HFFc6 (cell line): ENCODE measurements around the gene REEP6. TPM values are rescaled to one million over a fixed set of nuclear protein-coding genes. Genes with fewer than 3 reads are reported as not detected.

Experiments
- DNase-seq: peaks from one replicate; pipeline ENCODE4 v3.0.0-alpha.2; 2018
- H3K27ac Mint-ChIP-seq: 2 replicates; pipeline ENCODE4 v1.8.0; 2020; ENCODE audit warnings: mild to moderate bottlenecking, mixed read lengths
- H3K27me3 Mint-ChIP-seq: 2 replicates; pipeline ENCODE4 v1.8.0; 2021; ENCODE audit warnings: mild to moderate bottlenecking, moderate library complexity, mixed read lengths; ENCODE audit not compliant: insufficient read depth
- H3K36me3 Mint-ChIP-seq: 2 replicates; pipeline ENCODE4 v1.8.0; 2021; ENCODE audit warnings: low read depth, mixed read lengths
- H3K4me1 Mint-ChIP-seq: 2 replicates; pipeline ENCODE4 v1.8.0; 2020; ENCODE audit warnings: low read depth, mixed read lengths
- H3K4me3 Mint-ChIP-seq: 2 replicates; pipeline ENCODE4 v1.8.0; 2020; ENCODE audit warnings: mild to moderate bottlenecking, moderate library complexity, mixed read lengths
- H3K9me3 Mint-ChIP-seq: 2 replicates; pipeline ENCODE4 v1.8.0; 2020; ENCODE audit warnings: mild to moderate bottlenecking, mixed read lengths
- CTCF ChIP-seq: fragments of 200-600 bp; sonication (generic); IDR thresholded peaks from 2 replicates; pipeline ENCODE4 v1.5.0; 2021; ENCODE audit warnings: antibody characterized with exemption, mild to moderate bottlenecking
- total RNA-seq, 6 experiments: library from RNA; stranded (reverse); fragmentation: NEBNext Ultra II Directional; extraction: Animal tissue kit (Norgen Biotek cat#: 25700); gene quantifications; 2 replicates in 1 of 6; 3 replicates in 5 of 6; pipeline ENCODE4 v1.2.3, GENCODE V29; 2021

REEP6 gene
- total RNA-seq, 6 experiments from 2014 or later: 1.7 to 4.6 (median 2.1) TPM

- no peak for DNase-seq
- H3K27ac Mint-ChIP-seq: no peak overlapping the region
- no peaks in the 10 kb centered on the region; the same call in 1 of the 2 replicates for H3K9me3 Mint-ChIP-seq
- TF ChIP-seq CTCF: no peak
- H3K4me1 Mint-ChIP-seq: no peaks in the 10 kb centered on the region
- H3K27me3 Mint-ChIP-seq: peaks cover 22% of the 10 kb centered on the region
- no peak overlapping the region for H3K4me3 Mint-ChIP-seq
- no peaks in the 10 kb centered on the region for H3K36me3 Mint-ChIP-seq
Observed at GRCh38 chr19:1455002-1455335, 36.0 kb upstream of the REEP6 start.

- Mint-ChIP-seq H3K4me1 (no peaks in the 10 kb centered on the region), H3K9me3 (no peaks in the 10 kb centered on the region; the same call in 1 of the 2 replicates), H3K4me3 (no peak overlapping the region), H3K36me3 (no peaks in the 10 kb centered on the region), H3K27me3 (peaks cover 18% of the 10 kb centered on the region), H3K27ac (no peak overlapping the region)
- peak; percentile 37 for DNase-seq
- no peak for TF ChIP-seq CTCF
Observed at GRCh38 chr19:1455336-1456120, 35.5 kb upstream of the REEP6 start.

- Mint-ChIP-seq H3K4me3 (no peak overlapping the region), H3K27me3 (peaks cover 13% of the 10 kb centered on the region), H3K9me3 (no peaks in the 10 kb centered on the region), H3K36me3 (no peaks in the 10 kb centered on the region), H3K4me1 (no peaks in the 10 kb centered on the region), H3K27ac (no peak overlapping the region)
- TF ChIP-seq CTCF: no peak
- no peak for DNase-seq
Observed at GRCh38 chr19:1456121-1456900, 34.7 kb upstream of the REEP6 start.

- Mint-ChIP-seq H3K4me3 (no peak overlapping the region), H3K27ac (no peak overlapping the region), H3K27me3 (peaks cover 7% of the 10 kb centered on the region), H3K4me1 (no peaks in the 10 kb centered on the region), H3K9me3 (no peaks in the 10 kb centered on the region), H3K36me3 (no peaks in the 10 kb centered on the region)
- TF ChIP-seq CTCF: peak; percentile 18; the same call in 1 of the 2 replicates
- DNase-seq: no peak
Observed at GRCh38 chr19:1457031-1457739, 33.8 kb upstream of the REEP6 start.

- Mint-ChIP-seq H3K4me1 (no peaks in the 10 kb centered on the region), H3K27ac (no peak overlapping the region), H3K27me3 (peaks cover 6% of the 10 kb centered on the region), H3K36me3 (no peaks in the 10 kb centered on the region), H3K9me3 (no peaks in the 10 kb centered on the region), H3K4me3 (no peak overlapping the region)
- no peak for TF ChIP-seq CTCF
- DNase-seq: no peak
Observed at GRCh38 chr19:1457892-1458291, 33.1 kb upstream of the REEP6 start.
